Activated T-cell treated with anti-CD3 and anti-CD28 coated beads, Interleukin-2, amount 50 U/mL, for 72 hours (primary cell): ENCODE data around the gene UPB1. TPM values are rescaled to one million over a fixed set of nuclear protein-coding genes. Genes with fewer than 3 reads are reported as not detected.
"Not testable (repeated sequence)": the region's sequence is repeated elsewhere in the genome, so short reads cannot be mapped to it uniquely, and the experiment has no call there.

Experiments
- ATAC-seq, 2 donors: fragments of 150-1000 bp; cut with Tn5 transposase; replicated peaks in 1 of 2; 2 replicates each; pipeline ENCODE4 v1.10.0; 2021; ENCODE audit warnings: moderate library complexity in 2 of 2, mild to moderate bottlenecking in 1 of 2
- DNase-seq, 2 donors: peaks; one replicate each; pipeline ENCODE4 v3.0.0; 2021 to 2022; ENCODE audit warnings: mixed read lengths in 1 of 2
- H3K27ac Mint-ChIP-seq: one replicate; pipeline ENCODE4 v1.8.0; 2022; ENCODE audit warnings: mild to moderate bottlenecking, moderate library complexity, mixed read lengths
- H3K27me3 Mint-ChIP-seq: one replicate; pipeline ENCODE4 v1.8.0; 2022; ENCODE audit warnings: low read depth, mixed read lengths
- H3K36me3 Mint-ChIP-seq, 2 donors: one replicate each; pipeline ENCODE4 v1.8.0; 2022; ENCODE audit warnings: mixed read lengths in 2 of 2, mild to moderate bottlenecking in 1 of 2; ENCODE audit not compliant: insufficient read depth in 2 of 2
- H3K4me1 Mint-ChIP-seq: one replicate; pipeline ENCODE4 v1.8.0; 2022; ENCODE audit warnings: low read depth, mixed read lengths
- H3K4me3 Mint-ChIP-seq, 2 donors: one replicate each; pipeline ENCODE4 v1.8.0; 2022; ENCODE audit warnings: mild to moderate bottlenecking in 2 of 2, mixed read lengths in 2 of 2, moderate library complexity in 2 of 2
- H3K9me3 Mint-ChIP-seq, 2 donors: one replicate each; pipeline ENCODE4 v1.8.0; 2022; ENCODE audit warnings: mixed read lengths in 2 of 2
- total RNA-seq, 2 donors: library from RNA; stranded (reverse); gene quantifications; one replicate each; pipeline ENCODE4 v1.2.3, GENCODE V29; 2022

UPB1 gene
- total RNA-seq, 2 donors from 2014 or later, result 0.26 to 1.2 TPM

DNA sequence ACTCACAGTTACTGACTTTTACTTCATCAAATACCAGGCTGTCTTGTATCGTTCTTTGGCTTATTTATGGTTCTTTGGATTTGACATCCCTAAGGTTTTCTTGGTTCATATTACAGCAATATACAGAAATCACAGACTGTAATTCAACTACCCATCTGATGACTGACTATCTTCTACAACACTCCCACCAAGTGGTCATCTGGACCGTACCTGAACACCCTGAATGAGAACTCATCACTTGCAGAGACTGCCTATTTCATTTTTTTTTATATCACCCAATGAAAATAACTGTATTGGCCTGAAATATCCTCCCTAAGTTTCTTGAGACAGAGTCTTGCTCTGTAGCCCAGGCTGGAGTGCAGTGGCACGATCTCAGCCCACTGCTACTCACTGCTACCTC lies 9.5 kb upstream of the UPB1 start:
- ATAC-seq, result no peak

DNA sequence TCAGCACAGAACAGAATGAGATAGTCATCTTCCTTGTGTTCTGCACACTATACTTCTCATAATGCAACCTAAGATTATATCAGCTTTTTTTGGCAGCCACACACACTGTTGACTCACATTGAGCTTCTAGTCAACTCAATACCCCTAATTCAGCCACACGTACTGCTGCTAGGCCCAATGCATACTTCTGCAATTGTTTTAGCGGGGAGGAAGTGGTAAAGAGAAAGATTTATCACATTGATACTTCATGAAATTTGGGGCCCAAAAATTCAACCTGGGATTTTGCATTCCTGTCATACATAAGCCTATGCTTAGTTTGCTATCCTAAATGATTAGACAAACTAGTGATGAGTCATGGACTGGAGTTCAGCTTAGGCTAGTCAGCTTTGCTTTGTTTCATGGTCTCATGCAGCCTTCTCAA lies 8.6 kb upstream of the UPB1 start:
- Mint-ChIP-seq H3K27me3 (peaks cover 15% of the 10 kb centered on the region), H3K9me3 (no peaks in the 10 kb centered on the region), H3K36me3 (no peaks in the 10 kb centered on the region), H3K4me1 (peaks cover 36% of the 10 kb centered on the region), H3K4me3 (peak overlapping the region in 1 of 2 donors; percentile 58), H3K27ac (peak overlapping the region; percentile 63)
- peak; percentile 62 to 67 for DNase-seq
- ATAC-seq, result peak; percentile 98 to 99

More for the DNA sequence above, 9.5 kb upstream of the UPB1 start:
- H3K27me3 Mint-ChIP-seq, result peaks cover 15% of the 10 kb centered on the region
- no peak overlapping the region for H3K27ac Mint-ChIP-seq
- no peak overlapping the region for H3K4me3 Mint-ChIP-seq
- no peak for DNase-seq
- no peaks in the 10 kb centered on the region for H3K9me3 Mint-ChIP-seq
- H3K4me1 Mint-ChIP-seq, result peaks cover 36% of the 10 kb centered on the region
- H3K36me3 Mint-ChIP-seq, result no peaks in the 10 kb centered on the region

- H3K36me3 Mint-ChIP-seq, result no peaks in the 10 kb centered on the region
- no peak overlapping the region for H3K4me3 Mint-ChIP-seq
- peaks cover 24% of the 10 kb centered on the region for H3K4me1 Mint-ChIP-seq
- DNase-seq (no peak), ATAC-seq (no peak)
- peaks cover 28% of the 10 kb centered on the region for H3K27me3 Mint-ChIP-seq
- H3K9me3 Mint-ChIP-seq, result no peaks in the 10 kb centered on the region
- no peak overlapping the region for H3K27ac Mint-ChIP-seq
Measured at GRCh38 chr22:24489011-24489410, 6.1 kb upstream of the UPB1 start.

DNA sequence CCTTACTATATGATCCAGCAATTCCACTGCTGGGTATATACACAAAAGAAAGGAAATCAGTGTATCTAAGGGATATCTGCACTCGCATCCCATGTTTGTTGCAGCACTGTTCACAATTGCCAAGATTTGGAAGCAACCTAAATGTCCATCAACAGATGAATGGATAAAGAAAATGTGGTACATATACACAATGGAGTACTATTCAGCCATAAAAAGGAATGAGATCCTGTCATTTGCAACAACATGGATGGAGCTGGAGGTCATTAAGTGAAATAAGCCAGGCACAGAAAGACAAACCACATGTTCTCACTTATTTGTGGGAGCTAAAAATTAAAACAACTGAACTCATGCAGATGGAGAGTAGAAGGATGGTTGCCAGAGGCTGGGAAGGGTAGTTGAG lies 5.7 kb upstream of the UPB1 start:
- Mint-ChIP-seq H3K4me1 (peaks cover 20% of the 10 kb centered on the region), H3K27me3 (peaks cover 24% of the 10 kb centered on the region)
- not testable (repeated sequence) for H3K9me3 Mint-ChIP-seq, ATAC-seq, DNase-seq, H3K36me3 Mint-ChIP-seq, H3K4me3 Mint-ChIP-seq, H3K27ac Mint-ChIP-seq

DNA sequence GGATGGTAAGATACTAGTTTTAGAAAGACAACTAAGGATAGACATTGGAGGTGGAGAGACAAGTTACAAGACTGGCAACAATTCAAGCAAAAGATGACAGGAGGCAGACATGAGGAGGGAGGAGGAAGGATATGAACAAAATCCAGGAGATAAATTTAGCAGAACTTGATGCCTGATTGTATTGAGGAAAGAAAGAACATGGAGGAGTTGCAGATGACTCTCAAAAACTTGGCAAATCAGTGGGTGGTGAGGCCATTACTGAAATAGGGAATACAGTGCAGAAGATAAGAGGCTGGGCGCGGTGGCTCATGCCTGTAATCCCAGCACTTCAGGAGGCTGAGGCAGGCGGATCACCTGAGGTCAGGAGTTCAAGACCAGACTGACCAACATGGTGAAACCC lies 2.7 kb upstream of the UPB1 start:
- H3K36me3 Mint-ChIP-seq, result no peaks in the 10 kb centered on the region
- no peaks in the 10 kb centered on the region for H3K9me3 Mint-ChIP-seq
- DNase-seq, result no peak
- ATAC-seq, result no peak
- H3K4me1 Mint-ChIP-seq, result peaks cover under 1% of the 10 kb centered on the region
- peaks cover 30% of the 10 kb centered on the region for H3K27me3 Mint-ChIP-seq
- no peak overlapping the region for H3K27ac Mint-ChIP-seq
- H3K4me3 Mint-ChIP-seq, result no peak overlapping the region

DNA sequence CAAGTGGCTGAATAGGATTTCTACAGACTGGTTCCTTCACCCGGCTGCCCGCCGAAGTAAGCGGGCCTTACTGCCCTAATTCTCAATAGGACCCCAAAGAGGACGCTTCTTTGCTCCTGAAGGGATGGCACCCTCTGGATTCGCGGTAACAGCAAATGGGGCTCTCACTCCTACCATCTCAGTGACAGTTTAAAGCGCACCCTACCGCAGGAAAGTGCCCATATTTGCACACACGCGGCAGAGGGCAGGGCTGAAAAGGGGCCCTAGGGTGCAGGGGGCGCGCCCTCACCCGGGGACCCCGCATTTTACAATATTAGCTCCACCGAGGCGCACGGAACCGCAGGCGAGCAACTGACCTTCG lies 985 bp upstream of the UPB1 start:
- no peak overlapping the region for H3K4me3 Mint-ChIP-seq
- peaks cover 9% of the 10 kb centered on the region for H3K4me1 Mint-ChIP-seq
- DNase-seq (no peak), ATAC-seq (no peak)
- no peaks in the 10 kb centered on the region for H3K36me3 Mint-ChIP-seq
- peaks cover 28% of the 10 kb centered on the region for H3K27me3 Mint-ChIP-seq
- H3K27ac Mint-ChIP-seq, result no peak overlapping the region
- H3K9me3 Mint-ChIP-seq, result no peaks in the 10 kb centered on the region

GRCh38 chr22:24495365-24495675 lies 188 bp downstream of the UPB1 start:
- H3K4me3 Mint-ChIP-seq, result no peak overlapping the region
- DNase-seq, result no peak
- H3K27me3 Mint-ChIP-seq, result peaks cover 23% of the 10 kb centered on the region
- no peak for ATAC-seq
- no peaks in the 10 kb centered on the region for H3K36me3 Mint-ChIP-seq
- no peak overlapping the region for H3K27ac Mint-ChIP-seq
- peaks cover 9% of the 10 kb centered on the region for H3K4me1 Mint-ChIP-seq
- no peaks in the 10 kb centered on the region for H3K9me3 Mint-ChIP-seq

DNA sequence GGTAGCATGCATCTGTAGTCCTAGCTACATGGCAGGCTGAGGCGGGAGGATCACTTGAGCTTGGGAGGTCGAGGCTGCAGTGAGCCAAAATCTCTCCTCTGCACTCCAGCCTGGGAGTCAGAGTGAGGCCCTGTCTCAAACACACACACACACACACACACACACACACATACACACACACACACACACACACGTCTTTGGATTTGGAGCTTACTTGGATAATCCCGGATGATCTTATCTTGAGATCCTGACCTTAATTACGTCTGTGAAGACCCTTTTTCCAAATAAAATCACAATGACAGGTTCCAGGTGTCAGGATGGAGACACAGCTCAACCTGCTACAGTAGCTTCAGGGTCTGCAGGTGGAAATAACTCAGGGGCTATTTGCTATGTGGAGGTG lies 1.1 kb downstream of the UPB1 start:
- ATAC-seq (no peak), DNase-seq (no peak)
- H3K27me3 Mint-ChIP-seq, result peaks cover 23% of the 10 kb centered on the region
- H3K4me1 Mint-ChIP-seq, result peaks cover 9% of the 10 kb centered on the region
- no peaks in the 10 kb centered on the region for H3K36me3 Mint-ChIP-seq
- no peaks in the 10 kb centered on the region for H3K9me3 Mint-ChIP-seq
- H3K4me3 Mint-ChIP-seq, result no peak overlapping the region
- no peak overlapping the region for H3K27ac Mint-ChIP-seq

- Mint-ChIP-seq H3K9me3 (no peaks in the 10 kb centered on the region), H3K27me3 (peaks cover 23% of the 10 kb centered on the region), H3K36me3 (no peaks in the 10 kb centered on the region), H3K4me3 (no peak overlapping the region), H3K4me1 (peaks cover 9% of the 10 kb centered on the region), H3K27ac (no peak overlapping the region)
- DNase-seq, result no peak
- ATAC-seq, result no peak
Measured at GRCh38 chr22:24496661-24497060, 1.5 kb downstream of the UPB1 start.

- H3K9me3 Mint-ChIP-seq, result no peaks in the 10 kb centered on the region
- no peaks in the 10 kb centered on the region for H3K36me3 Mint-ChIP-seq
- H3K27me3 Mint-ChIP-seq, result peaks cover 15% of the 10 kb centered on the region
- no peak overlapping the region for H3K27ac Mint-ChIP-seq
- DNase-seq (no peak), ATAC-seq (peak in 1 of 2 donors; percentile 49)
- H3K4me3 Mint-ChIP-seq, result no peak overlapping the region
- peaks cover 10% of the 10 kb centered on the region for H3K4me1 Mint-ChIP-seq
Measured at GRCh38 chr22:24497841-24498258, 2.7 kb downstream of the UPB1 start.

DNA sequence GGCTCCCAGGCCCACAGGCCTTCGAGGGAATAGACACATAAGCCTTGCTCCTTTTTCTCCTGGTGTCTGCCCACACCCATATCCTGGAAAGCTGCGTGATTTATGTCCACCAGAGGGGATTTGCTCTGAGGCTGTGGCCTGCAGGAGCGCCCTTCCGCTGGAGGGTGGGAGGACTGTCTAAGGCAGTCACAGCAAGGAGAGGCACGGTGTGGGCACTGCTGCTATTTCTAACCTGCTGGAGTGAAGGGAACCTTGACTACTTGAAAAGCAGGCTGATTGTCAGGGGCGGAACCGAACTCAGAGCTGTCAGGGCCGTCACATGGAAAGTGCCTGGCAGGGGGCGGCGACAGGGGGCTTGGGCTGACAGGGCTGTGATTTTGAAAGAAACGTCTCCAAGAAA lies 3.7 kb downstream of the UPB1 start:
- ATAC-seq (no peak), DNase-seq (no peak)
- no peaks in the 10 kb centered on the region for H3K36me3 Mint-ChIP-seq
- peaks cover 20% of the 10 kb centered on the region for H3K4me1 Mint-ChIP-seq
- peaks cover 7% of the 10 kb centered on the region for H3K27me3 Mint-ChIP-seq
- H3K4me3 Mint-ChIP-seq, result no peak overlapping the region
- H3K9me3 Mint-ChIP-seq, result no peaks in the 10 kb centered on the region
- H3K27ac Mint-ChIP-seq, result no peak overlapping the region

DNA sequence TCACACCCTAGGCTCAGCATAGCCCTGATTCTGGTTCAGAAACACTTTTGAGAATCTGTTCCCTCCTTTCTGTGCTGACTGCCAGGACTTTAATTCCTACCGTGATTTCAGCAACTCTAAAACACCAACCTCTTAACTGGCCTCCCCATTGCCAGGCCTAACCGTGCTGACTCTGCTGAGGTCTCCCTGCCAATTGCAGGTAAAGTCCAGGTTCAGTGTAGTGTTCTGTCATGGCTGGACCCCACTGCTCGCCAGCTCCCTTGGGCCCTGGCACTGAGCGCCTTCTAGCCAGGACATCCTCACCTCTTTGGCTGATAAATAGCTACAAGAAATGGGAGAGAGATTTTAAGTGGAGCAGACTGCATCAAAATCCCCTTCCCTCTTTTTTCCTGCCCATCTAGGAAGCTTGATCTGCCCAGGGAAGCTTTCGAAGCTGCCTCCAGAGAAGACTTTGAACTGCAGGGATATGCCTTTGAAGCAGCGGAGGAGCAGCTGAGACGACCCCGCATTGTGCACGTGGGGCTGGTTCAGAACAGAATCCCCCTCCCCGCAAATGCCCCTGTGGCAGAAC lies 4.7 kb downstream of the UPB1 start:
- H3K27ac Mint-ChIP-seq, result no peak overlapping the region
- H3K4me3 Mint-ChIP-seq, result no peak overlapping the region
- no peaks in the 10 kb centered on the region for H3K9me3 Mint-ChIP-seq
- H3K27me3 Mint-ChIP-seq, result peaks cover 6% of the 10 kb centered on the region
- peaks cover 20% of the 10 kb centered on the region for H3K4me1 Mint-ChIP-seq
- ATAC-seq, result no peak
- no peaks in the 10 kb centered on the region for H3K36me3 Mint-ChIP-seq
- no peak for DNase-seq

GRCh38 chr22:24500277-24500820 lies 5.2 kb downstream of the UPB1 start:
- Mint-ChIP-seq H3K36me3 (no peaks in the 10 kb centered on the region), H3K4me3 (no peak overlapping the region), H3K27me3 (peaks cover 6% of the 10 kb centered on the region), H3K4me1 (peaks cover 25% of the 10 kb centered on the region), H3K9me3 (no peaks in the 10 kb centered on the region), H3K27ac (no peak overlapping the region)
- DNase-seq (no peak), ATAC-seq (no peak)

- ATAC-seq (no peak), DNase-seq (no peak)
- H3K27me3 Mint-ChIP-seq, result peaks cover 3% of the 10 kb centered on the region
- no peaks in the 10 kb centered on the region for H3K36me3 Mint-ChIP-seq
- no peak overlapping the region for H3K27ac Mint-ChIP-seq
- H3K4me3 Mint-ChIP-seq, result no peak overlapping the region
- no peaks in the 10 kb centered on the region for H3K9me3 Mint-ChIP-seq
- H3K4me1 Mint-ChIP-seq, result peaks cover 25% of the 10 kb centered on the region
Measured at GRCh38 chr22:24501301-24502005, 6.3 kb downstream of the UPB1 start.
